ENCODE results near the gene KCNMA1. TPM values are rescaled to one million over a fixed set of nuclear protein-coding genes. Genes with fewer than 3 reads are reported as not detected.

Gene KCNMA1
- total RNA-seq, 1 experiment from 2014 or later: 0.45 TPM

DNA sequence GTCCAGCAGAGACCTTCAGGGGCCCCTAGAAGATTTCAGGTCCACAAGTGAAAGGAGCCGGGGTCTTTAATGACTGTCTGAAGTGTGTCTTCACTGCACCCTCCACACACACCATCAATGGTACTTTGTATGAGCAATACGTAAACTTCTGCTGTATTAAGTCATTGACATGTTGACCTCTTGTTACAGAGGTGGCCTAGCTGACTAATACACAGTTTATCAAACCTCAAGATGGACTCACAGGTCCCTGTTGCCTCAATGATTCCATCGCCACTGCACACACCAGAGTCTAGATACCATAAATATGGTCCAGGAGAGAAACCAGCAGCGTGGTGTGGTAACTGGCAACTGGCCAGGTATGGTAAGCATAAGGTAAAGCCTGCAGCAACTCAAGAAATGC is 19.5 kb downstream of the KCNMA1 start:
- TF ChIP-seq, protein P1, sequence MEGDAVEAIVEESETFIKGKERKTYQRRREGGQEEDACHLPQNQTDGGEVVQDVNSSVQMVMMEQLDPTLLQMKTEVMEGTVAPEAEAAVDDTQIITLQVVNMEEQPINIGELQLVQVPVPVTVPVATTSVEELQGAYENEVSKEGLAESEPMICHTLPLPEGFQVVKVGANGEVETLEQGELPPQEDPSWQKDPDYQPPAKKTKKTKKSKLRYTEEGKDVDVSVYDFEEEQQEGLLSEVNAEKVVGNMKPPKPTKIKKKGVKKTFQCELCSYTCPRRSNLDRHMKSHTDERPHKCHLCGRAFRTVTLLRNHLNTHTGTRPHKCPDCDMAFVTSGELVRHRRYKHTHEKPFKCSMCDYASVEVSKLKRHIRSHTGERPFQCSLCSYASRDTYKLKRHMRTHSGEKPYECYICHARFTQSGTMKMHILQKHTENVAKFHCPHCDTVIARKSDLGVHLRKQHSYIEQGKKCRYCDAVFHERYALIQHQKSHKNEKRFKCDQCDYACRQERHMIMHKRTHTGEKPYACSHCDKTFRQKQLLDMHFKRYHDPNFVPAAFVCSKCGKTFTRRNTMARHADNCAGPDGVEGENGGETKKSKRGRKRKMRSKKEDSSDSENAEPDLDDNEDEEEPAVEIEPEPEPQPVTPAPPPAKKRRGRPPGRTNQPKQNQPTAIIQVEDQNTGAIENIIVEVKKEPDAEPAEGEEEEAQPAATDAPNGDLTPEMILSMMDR (IDR thresholded peaks at IDR 0.05; ENCODE audit: unreplicated experiment): no peak
- no peak overlapping the region for H3K27ac Mint-ChIP-seq (ENCODE audit: unreplicated experiment)
- no TSS peak for BruUV-seq (replicated peaks)
- CTCF ChIA-PET: no interaction called here
- DNase-seq: no peak
- intact Hi-C loops (cut with micrococcal nuclease; ENCODE audit: unreplicated experiment): no loop called here
- peaks cover 84% of the 10 kb centered on the region for H3K27me3 Mint-ChIP-seq (ENCODE audit: unreplicated experiment)
- H3K4me1 Mint-ChIP-seq (ENCODE audit: low read depth, unreplicated experiment): no peaks in the 10 kb centered on the region
- H3K36me3 Mint-ChIP-seq (ENCODE audit: insufficient read depth, unreplicated experiment): no peaks in the 10 kb centered on the region
- H3K9me3 Mint-ChIP-seq (ENCODE audit: low read depth, unreplicated experiment): no peaks in the 10 kb centered on the region
- H3K4me3 Mint-ChIP-seq (ENCODE audit: low read depth, unreplicated experiment): no peak overlapping the region

DNA sequence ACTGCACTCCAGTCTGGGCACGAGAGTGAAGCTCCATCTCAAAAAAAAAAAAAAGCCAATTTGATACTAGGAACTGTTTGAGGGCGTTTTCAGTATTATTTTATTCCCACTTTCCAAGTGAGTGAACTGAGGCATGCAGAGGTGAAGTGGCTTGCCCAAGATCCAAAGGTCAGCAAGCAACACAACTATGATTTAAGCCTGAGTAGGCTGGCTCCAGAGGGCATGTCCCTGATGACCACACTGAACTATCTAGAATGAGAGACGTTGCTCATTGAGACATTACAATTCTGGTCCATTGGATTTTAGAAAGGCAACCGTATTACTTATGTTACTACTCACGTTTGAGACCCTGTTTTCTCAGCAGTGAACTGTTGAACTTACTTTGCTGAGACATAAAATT is 20.8 kb downstream of the KCNMA1 start:
- Mint-ChIP-seq H3K27me3 (ENCODE audit: unreplicated experiment) (peaks cover 88% of the 10 kb centered on the region), H3K9me3 (ENCODE audit: low read depth, unreplicated experiment) (no peaks in the 10 kb centered on the region), H3K36me3 (ENCODE audit: insufficient read depth, unreplicated experiment) (no peaks in the 10 kb centered on the region), H3K4me3 (ENCODE audit: low read depth, unreplicated experiment) (no peak overlapping the region), H3K27ac (ENCODE audit: unreplicated experiment) (no peak overlapping the region), H3K4me1 (ENCODE audit: low read depth, unreplicated experiment) (no peaks in the 10 kb centered on the region)
- CTCF ChIA-PET: no interaction called here
- TF ChIP-seq, protein P1 (IDR thresholded peaks at IDR 0.05; ENCODE audit: unreplicated experiment): no peak
- no peak for DNase-seq
- no TSS peak for BruUV-seq (replicated peaks)
- intact Hi-C loops (cut with micrococcal nuclease; ENCODE audit: unreplicated experiment): no loop called here

DNA sequence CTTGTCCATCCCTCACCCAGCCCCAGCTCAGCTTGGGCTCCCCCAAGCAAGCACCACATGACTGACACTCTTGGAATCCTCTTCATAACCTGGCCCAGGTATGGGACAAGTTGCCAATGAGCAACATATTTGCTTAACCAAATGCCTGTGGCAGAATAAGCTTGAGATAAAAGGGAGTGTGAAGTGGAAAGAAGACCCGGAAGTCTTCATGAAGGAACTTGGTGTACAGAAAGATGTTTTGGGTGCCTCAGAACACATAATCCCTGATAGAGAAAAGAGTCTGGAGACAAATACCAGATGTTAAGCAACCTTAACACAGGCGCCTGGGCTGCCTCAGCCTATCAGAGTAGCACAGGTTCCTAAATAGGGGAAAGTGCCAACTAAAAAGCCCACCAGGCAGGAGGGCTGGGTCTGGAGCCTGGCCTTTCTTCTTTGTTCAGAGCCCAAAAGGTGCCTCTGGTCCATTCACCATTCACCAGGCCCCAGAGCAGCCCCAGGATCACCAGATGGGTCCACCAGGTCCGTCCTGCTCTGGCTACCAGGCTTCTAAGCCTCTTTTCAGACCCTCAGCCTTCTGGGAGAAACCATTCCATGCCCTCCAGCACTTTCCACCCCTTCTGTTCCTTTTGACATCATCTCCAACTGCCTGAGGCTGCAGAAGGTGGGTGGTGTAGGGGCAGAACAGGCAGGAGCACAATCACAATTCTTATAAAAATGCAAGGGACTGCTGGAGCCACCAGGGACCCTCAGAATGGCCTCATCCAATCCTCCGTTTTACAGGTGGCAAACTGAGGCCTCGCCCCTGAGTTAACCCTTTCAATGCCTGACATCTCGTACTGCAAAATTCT is 22.6 kb downstream of the KCNMA1 start:
- no peak overlapping the region for H3K27ac Mint-ChIP-seq (ENCODE audit: unreplicated experiment)
- no peak for DNase-seq

DNA sequence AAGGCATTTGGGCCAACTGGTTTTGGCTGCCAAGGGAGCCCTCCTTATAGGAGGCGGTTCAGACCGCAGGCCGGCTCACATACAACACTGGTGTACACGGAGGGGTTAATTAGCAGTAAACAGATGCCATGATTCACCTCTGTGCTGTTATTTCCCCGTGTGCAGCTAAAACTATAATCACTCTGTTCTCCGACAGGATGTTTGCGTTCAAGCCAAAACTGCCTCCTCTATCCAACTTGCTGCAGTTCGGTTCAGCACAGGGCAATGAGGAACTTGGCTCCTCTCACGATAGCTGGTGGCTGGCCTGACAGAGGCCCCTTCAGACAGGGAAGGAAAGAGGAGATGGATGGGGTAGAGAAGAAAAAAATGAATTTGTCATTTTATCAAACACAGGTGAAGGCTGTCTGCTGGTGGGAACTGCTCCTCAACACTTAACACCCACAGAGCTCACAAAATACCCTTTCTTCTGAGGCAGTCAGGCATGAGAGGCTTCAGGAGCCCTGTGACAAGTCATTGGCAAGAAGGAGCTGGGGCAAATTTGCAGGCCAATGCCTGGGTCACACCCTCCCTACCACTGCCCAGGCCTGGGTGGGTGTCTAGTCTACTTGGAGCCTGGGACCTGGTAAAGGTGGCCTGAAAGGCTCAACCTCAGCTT is 24.0 kb downstream of the KCNMA1 start:
- no peak overlapping the region for H3K4me3 Mint-ChIP-seq (ENCODE audit: low read depth, unreplicated experiment)
- DNase-seq: no peak
- no TSS peak for BruUV-seq (replicated peaks)
- CTCF ChIA-PET: interaction anchor here (1.2 to 1.3 kb wide), 3 partner anchors 17 to 449 kb away, joined by 3 to 5 read pairs (median 5); no protein-coding TSS in a partner anchor
- no peak overlapping the region for H3K27ac Mint-ChIP-seq (ENCODE audit: unreplicated experiment)
- TF ChIP-seq, protein P1 (IDR thresholded peaks at IDR 0.05; ENCODE audit: unreplicated experiment): no peak
- H3K36me3 Mint-ChIP-seq (ENCODE audit: insufficient read depth, unreplicated experiment): no peaks in the 10 kb centered on the region
- intact Hi-C loops (cut with micrococcal nuclease; ENCODE audit: unreplicated experiment): no loop called here
- H3K9me3 Mint-ChIP-seq (ENCODE audit: low read depth, unreplicated experiment): no peaks in the 10 kb centered on the region
- peaks cover 100% of the 10 kb centered on the region for H3K27me3 Mint-ChIP-seq (ENCODE audit: unreplicated experiment)
- H3K4me1 Mint-ChIP-seq (ENCODE audit: low read depth, unreplicated experiment): no peaks in the 10 kb centered on the region

More for the DNA sequence above, 22.6 kb downstream of the KCNMA1 start:
- H3K4me3 Mint-ChIP-seq (ENCODE audit: low read depth, unreplicated experiment): no peak overlapping the region
- intact Hi-C loops (cut with micrococcal nuclease; ENCODE audit: unreplicated experiment): no loop called here
- CTCF ChIA-PET: no interaction called here
- BruUV-seq (replicated peaks): no TSS peak
- H3K9me3 Mint-ChIP-seq (ENCODE audit: low read depth, unreplicated experiment): no peaks in the 10 kb centered on the region
- peaks cover 100% of the 10 kb centered on the region for H3K27me3 Mint-ChIP-seq (ENCODE audit: unreplicated experiment)
- H3K4me1 Mint-ChIP-seq (ENCODE audit: low read depth, unreplicated experiment): no peaks in the 10 kb centered on the region
- no peaks in the 10 kb centered on the region for H3K36me3 Mint-ChIP-seq (ENCODE audit: insufficient read depth, unreplicated experiment)
- TF ChIP-seq, protein P1 (IDR thresholded peaks at IDR 0.05; ENCODE audit: unreplicated experiment): no peak
